Lower lobe of right lung (tissue), 2 donors: ENCODE results near the gene SPTSSA. TPM values are rescaled to one million over a fixed set of nuclear protein-coding genes. Genes with fewer than 3 reads are reported as not detected.
"Not testable (repeated sequence)": the region's sequence is repeated elsewhere in the genome, so short reads cannot be mapped to it uniquely, and the experiment has no call there.

ENCODE experiments used
- ATAC-seq, 2 donors: fragments of 200-7000 bp; cut with Tn5 transposase; one replicate each; pipeline ENCODE4 v1.9.1; 2020 to 2022; ENCODE audit warnings: mild to moderate bottlenecking in 2 of 2, moderate library complexity in 2 of 2
- DNase-seq: peaks from one replicate; pipeline ENCODE4 v3.0.0-alpha.2; 2020
- H3K27ac ChIP-seq: fragments of 200-600 bp; one replicate; pipeline ENCODE4 v1.8.0; 2022
- H3K27me3 ChIP-seq: fragments of 200-600 bp; one replicate; pipeline ENCODE4 v1.8.0; 2022; ENCODE audit warnings: low read depth
- H3K36me3 ChIP-seq: fragments of 200-600 bp; one replicate; pipeline ENCODE4 v1.8.0; 2022; ENCODE audit warnings: mild to moderate bottlenecking
- H3K4me1 ChIP-seq: fragments of 200-600 bp; one replicate; pipeline ENCODE4 v1.8.0; 2022
- H3K4me3 ChIP-seq: fragments of 200-600 bp; one replicate; pipeline ENCODE4 v1.8.0; 2022; ENCODE audit warnings: mild to moderate bottlenecking
- H3K9me3 ChIP-seq: fragments of 200-600 bp; one replicate; pipeline ENCODE4 v1.8.0; 2022
- CTCF ChIP-seq: fragments of 200-600 bp; IDR thresholded peaks from one replicate; pipeline ENCODE4 v1.8.0; 2022; ENCODE audit warnings: antibody characterized with exemption, mild to moderate bottlenecking
- intact Hi-C: fragments of 100-400 bp; cut with DNase I; formaldehyde crosslinking; loops from one replicate; pipeline ENCODE4 v1.11.0; 2022
- total RNA-seq: library from RNA; stranded (reverse); fragmentation: NEBNext Ultra II Directional; extraction: Animal tissue kit (Norgen Biotek cat#: 25700); gene quantifications from one replicate; pipeline ENCODE4 v1.2.1, GENCODE V29; 2021
- donor health status: DM: no; HTN: yes; CAD: no; lungs with severe emphysema.

SPTSSA gene
- total RNA-seq, 1 donor from 2014 or later: 47.6 TPM

GRCh38 chr14:34436118-34436905 lies 25.7 kb downstream of the SPTSSA start:
- peak in 1 of 2 donors; percentile 53 for ATAC-seq
- intact Hi-C loops: no loop called here
- H3K9me3 ChIP-seq: no peaks in the 10 kb centered on the region
- H3K36me3 ChIP-seq: peaks cover 5% of the 10 kb centered on the region
- peaks cover 11% of the 10 kb centered on the region for H3K4me1 ChIP-seq
- H3K27ac ChIP-seq: no peak overlapping the region
- H3K27me3 ChIP-seq: no peaks in the 10 kb centered on the region
- H3K4me3 ChIP-seq: no peak overlapping the region
- TF ChIP-seq CTCF: no peak
- DNase-seq: no peak

- H3K36me3 ChIP-seq: peaks cover 5% of the 10 kb centered on the region
- DNase-seq (no peak), ATAC-seq (no peak)
- intact Hi-C loops: no loop called here
- no peak for TF ChIP-seq CTCF
- H3K4me3 ChIP-seq: no peak overlapping the region
- H3K27ac ChIP-seq: no peak overlapping the region
- no peaks in the 10 kb centered on the region for H3K9me3 ChIP-seq
- peaks cover 11% of the 10 kb centered on the region for H3K4me1 ChIP-seq
- no peaks in the 10 kb centered on the region for H3K27me3 ChIP-seq
These were observed 28.1 kb downstream of the SPTSSA start for GRCh38 chr14:34433957-34434356.

GRCh38 chr14:34428102-34428466 lies 34.0 kb downstream of the SPTSSA start:
- ATAC-seq, H3K36me3 ChIP-seq, DNase-seq, H3K4me1 ChIP-seq, H3K9me3 ChIP-seq, H3K27ac ChIP-seq, H3K27me3 ChIP-seq, intact Hi-C loops, H3K4me3 ChIP-seq: not testable (repeated sequence)

GRCh38 chr14:34426313-34427295 lies 35.4 kb downstream of the SPTSSA start:
- Histone ChIP-seq H3K4me3 (no peak overlapping the region), H3K9me3 (no peaks in the 10 kb centered on the region), H3K4me1 (no peaks in the 10 kb centered on the region), H3K36me3 (no peaks in the 10 kb centered on the region), H3K27me3 (no peaks in the 10 kb centered on the region), H3K27ac (no peak overlapping the region)
- no peak for DNase-seq
- ATAC-seq: peak in 1 of 2 donors; percentile 32
- TF ChIP-seq CTCF: no peak
- intact Hi-C loops: no loop called here

- H3K4me1 ChIP-seq: no peaks in the 10 kb centered on the region
- intact Hi-C loops: no loop called here
- no peak for DNase-seq
- H3K9me3 ChIP-seq: peaks cover 9% of the 10 kb centered on the region
- TF ChIP-seq CTCF: no peak
- ATAC-seq: no peak
- no peaks in the 10 kb centered on the region for H3K36me3 ChIP-seq
- no peak overlapping the region for H3K4me3 ChIP-seq
- no peak overlapping the region for H3K27ac ChIP-seq
- H3K27me3 ChIP-seq: no peaks in the 10 kb centered on the region
These were observed 36.8 kb downstream of the SPTSSA start for GRCh38 chr14:34425095-34425851.
